ENCODE results near the gene COL2A1.
"Not testable (repeated sequence)": the region's sequence is repeated elsewhere in the genome, so short reads cannot be mapped to it uniquely, and the experiment has no call there.

Gene COL2A1

DNA sequence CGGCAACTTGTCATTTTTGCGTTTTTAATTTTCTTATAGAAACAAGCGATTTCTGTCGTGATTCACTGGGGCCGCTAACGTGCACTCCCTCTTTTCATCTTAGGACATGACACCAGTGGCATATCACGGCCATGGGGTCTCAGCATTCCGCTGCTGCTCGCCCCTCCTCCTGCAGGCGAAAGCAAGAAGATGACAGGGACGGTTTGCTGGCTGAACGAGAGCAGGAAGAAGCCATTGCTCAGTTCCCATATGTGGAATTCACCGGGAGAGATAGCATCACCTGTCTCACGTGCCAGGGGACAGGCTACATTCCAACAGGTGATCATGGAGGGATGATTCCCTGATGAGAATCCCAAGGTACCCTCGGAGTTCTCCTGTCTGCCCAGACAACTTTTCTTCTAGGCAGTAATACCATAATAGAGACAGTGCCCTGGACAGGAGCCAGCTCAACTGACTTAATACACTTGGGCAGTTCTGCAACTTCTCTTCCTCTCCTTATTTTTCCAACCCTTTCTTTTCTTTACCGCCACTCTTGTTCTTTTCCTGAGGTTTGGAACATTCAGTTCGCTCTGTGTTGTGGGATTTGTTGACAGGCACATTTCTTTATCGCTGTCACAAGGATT is 40.1 kb downstream of the COL2A1 start:
- Histone ChIP-seq H3K36me3 (ENCODE audit: insufficient read depth, low read length) (peaks cover 31% of the 10 kb centered on the region), H3K4me3 (ENCODE audit: low read length) (peak overlapping the region; percentile 86), H2AFZ (ENCODE audit: low read depth, low read length) (peak overlapping the region; percentile 95)

DNA sequence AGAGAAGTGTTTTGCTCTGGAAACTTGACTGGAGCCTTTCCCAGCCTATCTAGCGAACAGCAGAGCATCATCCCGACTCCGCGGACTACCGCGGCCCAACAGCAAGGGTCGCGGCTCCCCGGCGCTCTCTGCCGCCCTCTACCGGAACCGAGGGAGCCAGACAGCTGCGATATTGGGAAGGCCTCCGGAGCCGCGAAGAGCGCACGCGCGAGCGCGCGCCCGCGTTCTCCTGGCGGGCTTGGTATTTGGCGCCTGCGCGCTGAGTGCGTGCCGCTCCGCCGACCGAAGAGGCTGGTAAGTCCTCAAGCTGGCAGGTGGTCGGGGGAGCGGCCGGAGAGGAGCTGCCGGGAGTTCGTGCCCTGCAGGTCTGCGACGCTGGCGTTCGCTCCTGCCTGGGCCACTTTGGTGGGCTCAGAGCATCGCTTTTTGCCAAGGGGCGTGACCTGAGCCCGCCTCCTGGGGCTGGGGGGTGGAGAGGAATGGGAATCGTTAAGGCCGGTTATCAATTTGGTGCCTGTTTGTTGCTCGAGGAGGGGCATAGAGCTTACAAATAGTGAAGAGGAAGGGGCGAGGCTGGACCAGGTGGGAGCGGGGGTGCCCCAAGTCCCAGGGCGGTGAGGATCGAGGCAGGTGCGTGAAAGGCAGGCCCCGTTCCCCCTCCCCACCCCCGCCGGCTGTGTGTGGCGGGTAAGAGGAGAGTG is 40.8 kb downstream of the COL2A1 start, which contains the start of gene TMEM106C:
TMEM106C (plus strand) TSS at position 257 of the 701 bp plus-strand sequence. CDS start 641 bp downstream, outside the sequence.
- Histone ChIP-seq H3K9me3 (ENCODE audit: low read length) (no peaks in the 10 kb centered on the region), H2AFZ (ENCODE audit: low read depth, low read length) (peak within 1 kb of the TSS; percentile 95), H3K4me3 (ENCODE audit: low read length) (peak within 1 kb of the TSS; percentile 86), H3K27me3 (ENCODE audit: insufficient read depth, low read length) (no peaks in the 10 kb centered on the region), H3K4me1 (ENCODE audit: insufficient read depth, low read length) (peaks cover 14% of the 10 kb centered on the region), H3K36me3 (ENCODE audit: insufficient read depth, low read length) (peaks cover 24% of the 10 kb centered on the region)

More for the DNA sequence above, 40.1 kb downstream of the COL2A1 start:
- Histone ChIP-seq H3K4me1 (ENCODE audit: insufficient read depth, low read length) (peaks cover 14% of the 10 kb centered on the region), H3K27me3 (ENCODE audit: insufficient read depth, low read length) (no peaks in the 10 kb centered on the region), H3K9me3 (ENCODE audit: low read length) (no peaks in the 10 kb centered on the region)

DNA sequence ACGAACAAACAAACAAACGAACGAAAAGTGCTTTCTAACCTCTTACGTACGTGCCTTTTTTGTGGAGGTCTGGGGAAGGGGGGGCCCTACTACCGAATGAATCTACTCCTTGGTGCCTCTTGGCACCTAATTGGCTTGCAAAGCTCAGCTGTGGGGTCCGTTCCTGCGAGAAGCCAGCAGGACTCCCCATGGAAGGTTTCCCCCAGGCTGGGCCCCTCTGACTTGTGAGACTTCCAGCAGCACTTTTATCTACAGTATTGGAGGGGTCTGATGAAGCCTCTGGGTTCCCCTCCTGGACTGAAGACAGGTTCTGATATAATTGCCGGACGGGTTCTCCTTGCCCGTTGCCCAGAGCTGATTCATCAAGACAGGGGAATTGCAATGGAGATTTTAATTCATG is 42.1 kb downstream of the COL2A1 start:
- Histone ChIP-seq H3K4me1 (ENCODE audit: insufficient read depth, low read length) (peaks cover 11% of the 10 kb centered on the region), H2AFZ (ENCODE audit: low read depth, low read length) (no peak overlapping the region), H3K4me3 (ENCODE audit: low read length) (no peak overlapping the region), H3K27me3 (ENCODE audit: insufficient read depth, low read length) (no peaks in the 10 kb centered on the region), H3K9me3 (ENCODE audit: low read length) (peaks cover 2% of the 10 kb centered on the region), H3K36me3 (ENCODE audit: insufficient read depth, low read length) (peaks cover 16% of the 10 kb centered on the region)

DNA sequence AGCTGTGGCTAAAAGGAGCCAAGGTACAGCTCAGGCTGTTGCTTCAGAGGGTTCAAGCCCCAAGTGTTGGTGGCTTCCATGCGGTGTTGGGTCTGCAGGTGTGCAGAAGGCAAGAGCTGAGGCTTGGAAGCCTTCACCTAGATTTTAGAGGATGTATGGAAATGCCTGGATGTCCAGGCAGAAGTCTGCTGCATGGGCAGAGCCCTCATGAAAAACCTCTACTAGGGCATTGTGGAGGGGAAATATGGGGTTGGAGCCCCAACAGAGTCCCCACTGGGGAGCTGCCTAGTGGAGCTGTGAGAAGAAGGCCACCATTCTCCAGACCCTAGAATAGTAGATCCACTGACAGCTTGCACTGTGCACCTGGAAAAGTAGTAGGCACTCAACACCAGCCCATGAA is 46.6 kb downstream of the COL2A1 start:
- not testable (repeated sequence) for H3K4me1 ChIP-seq (ENCODE audit: insufficient read depth, low read length); H2AFZ ChIP-seq (ENCODE audit: low read depth, low read length); H3K9me3 ChIP-seq (ENCODE audit: low read length); H3K4me3 ChIP-seq (ENCODE audit: low read length); H3K36me3 ChIP-seq (ENCODE audit: insufficient read depth, low read length); H3K27me3 ChIP-seq (ENCODE audit: insufficient read depth, low read length)

GRCh38 chr12:47955059-47955458 is 49.2 kb downstream of the COL2A1 start:
- no peak overlapping the region for H3K4me3 ChIP-seq (ENCODE audit: low read length)

GRCh38 chr12:47954467-47955045 is 49.7 kb downstream of the COL2A1 start:
- Histone ChIP-seq H3K4me3 (ENCODE audit: low read length) (no peak overlapping the region), H3K4me1 (ENCODE audit: insufficient read depth, low read length) (no peaks in the 10 kb centered on the region)

More at GRCh38 chr12:47955059-47955458, 49.2 kb downstream of the COL2A1 start:
- H3K36me3 ChIP-seq (ENCODE audit: insufficient read depth, low read length), result no peaks in the 10 kb centered on the region
- H3K27me3 ChIP-seq (ENCODE audit: insufficient read depth, low read length), result peaks cover 13% of the 10 kb centered on the region
- H3K9me3 ChIP-seq (ENCODE audit: low read length), result peaks cover 2% of the 10 kb centered on the region
- no peaks in the 10 kb centered on the region for H3K4me1 ChIP-seq (ENCODE audit: insufficient read depth, low read length)
- H2AFZ ChIP-seq (ENCODE audit: low read depth, low read length), result no peak overlapping the region

DNA sequence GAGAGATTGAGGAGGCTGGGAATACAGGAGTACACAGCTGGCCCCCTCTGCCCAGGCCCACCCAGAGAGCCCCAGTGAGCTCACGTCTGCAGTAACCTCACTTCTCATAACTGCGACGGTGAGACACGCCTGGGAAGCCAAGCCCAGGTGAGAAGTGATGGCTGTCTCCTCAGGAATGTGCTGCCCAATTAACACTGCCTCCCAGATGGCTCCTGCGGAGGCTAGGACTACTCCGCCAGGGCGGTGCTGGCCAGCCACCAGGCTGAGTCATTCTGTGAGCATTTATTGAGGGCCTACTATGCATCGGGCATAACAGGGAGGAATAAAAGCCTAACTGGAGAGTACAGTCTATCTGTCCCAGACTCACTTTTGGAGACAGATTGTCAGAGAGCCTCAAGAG is 50.2 kb downstream of the COL2A1 start:
- H3K27me3 ChIP-seq (ENCODE audit: insufficient read depth, low read length), result peaks cover 13% of the 10 kb centered on the region
- no peaks in the 10 kb centered on the region for H3K36me3 ChIP-seq (ENCODE audit: insufficient read depth, low read length)
- peaks cover 2% of the 10 kb centered on the region for H3K9me3 ChIP-seq (ENCODE audit: low read length)
- no peaks in the 10 kb centered on the region for H3K4me1 ChIP-seq (ENCODE audit: insufficient read depth, low read length)
- no peak overlapping the region for H2AFZ ChIP-seq (ENCODE audit: low read depth, low read length)
- H3K4me3 ChIP-seq (ENCODE audit: low read length), result no peak overlapping the region

More at GRCh38 chr12:47954467-47955045, 49.7 kb downstream of the COL2A1 start:
- H3K9me3 ChIP-seq (ENCODE audit: low read length), result peaks cover 2% of the 10 kb centered on the region
- no peaks in the 10 kb centered on the region for H3K36me3 ChIP-seq (ENCODE audit: insufficient read depth, low read length)
- H2AFZ ChIP-seq (ENCODE audit: low read depth, low read length), result no peak overlapping the region
- H3K27me3 ChIP-seq (ENCODE audit: insufficient read depth, low read length), result peaks cover 13% of the 10 kb centered on the region

DNA sequence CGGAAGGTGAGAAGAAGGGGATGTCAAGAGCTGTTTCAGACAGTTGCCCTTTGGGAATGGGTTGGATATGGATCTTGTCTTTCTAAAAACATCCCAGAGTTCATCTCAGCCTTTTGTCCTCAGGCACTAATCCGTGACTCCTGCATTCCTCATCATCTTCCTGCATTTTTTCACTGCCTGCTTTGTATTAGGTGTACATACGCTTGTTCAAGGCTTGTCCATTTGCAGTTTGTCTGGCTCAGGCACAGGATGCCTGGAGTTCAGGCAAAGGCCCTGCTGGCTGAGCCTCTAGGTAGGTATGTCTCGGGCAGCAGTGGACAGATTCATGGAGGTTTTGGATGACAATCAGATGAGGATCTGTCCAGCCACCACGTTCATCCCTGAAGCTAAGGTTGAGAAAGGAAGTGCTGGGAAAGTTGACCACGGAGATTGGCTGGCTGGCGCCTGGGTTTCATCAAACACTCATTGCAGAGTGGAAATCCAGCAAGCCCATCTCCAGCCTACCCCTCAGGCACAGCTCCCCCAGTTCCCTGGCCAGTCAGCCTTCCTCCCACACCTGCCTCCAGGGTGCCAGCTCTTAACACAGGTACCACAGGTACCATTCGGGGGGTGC is 53.3 kb downstream of the COL2A1 start:
- Histone ChIP-seq H3K4me3 (ENCODE audit: low read length) (no peak overlapping the region), H3K4me1 (ENCODE audit: insufficient read depth, low read length) (no peaks in the 10 kb centered on the region), H3K27me3 (ENCODE audit: insufficient read depth, low read length) (peaks cover 20% of the 10 kb centered on the region), H2AFZ (ENCODE audit: low read depth, low read length) (no peak overlapping the region), H3K9me3 (ENCODE audit: low read length) (no peaks in the 10 kb centered on the region), H3K36me3 (ENCODE audit: insufficient read depth, low read length) (no peaks in the 10 kb centered on the region)

DNA sequence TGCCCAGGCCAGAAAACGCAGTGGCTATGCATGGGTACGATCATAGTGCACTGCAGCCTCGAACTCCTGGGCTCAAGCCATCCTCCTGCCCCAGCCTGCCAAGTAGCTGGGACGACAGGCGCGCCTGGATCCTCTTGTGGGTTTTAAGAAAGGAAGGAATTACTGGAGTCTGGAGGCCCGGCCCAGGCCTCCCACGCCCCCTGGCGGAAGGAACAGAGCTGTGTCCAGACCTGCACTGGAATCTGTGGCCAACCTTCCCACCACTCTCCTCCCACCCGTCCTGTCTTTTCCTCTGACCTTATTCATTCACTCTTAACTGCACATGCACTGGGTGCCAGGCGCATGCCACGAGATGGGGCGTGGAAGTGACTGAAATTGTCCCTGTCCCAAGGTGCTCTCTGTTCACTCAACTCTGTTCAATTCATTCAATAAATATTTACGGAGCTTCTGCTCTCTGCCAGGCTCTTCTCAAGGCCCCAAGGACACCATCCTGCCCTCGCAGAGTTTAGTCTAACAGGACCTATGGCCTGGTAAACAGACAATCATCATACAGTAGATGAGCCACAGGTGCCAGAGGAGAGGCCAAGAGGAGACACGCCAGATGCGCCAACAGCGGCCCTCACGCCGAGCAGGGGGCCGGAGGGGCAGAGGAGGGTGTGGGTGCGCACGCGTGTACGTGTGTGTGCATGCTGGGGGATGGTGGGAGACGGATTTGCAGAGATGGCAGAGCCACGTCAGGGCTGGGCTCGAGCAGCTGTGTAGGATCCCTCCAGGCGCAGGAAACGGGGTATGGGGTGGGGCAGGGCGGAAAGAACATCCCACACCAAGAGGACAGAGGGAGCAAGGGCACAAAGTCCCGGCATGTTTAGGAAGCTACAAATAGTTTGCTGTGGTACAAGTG is 54.6 kb downstream of the COL2A1 start:
- Histone ChIP-seq H3K4me3 (ENCODE audit: low read length) (no peak overlapping the region), H3K27me3 (ENCODE audit: insufficient read depth, low read length) (peaks cover 22% of the 10 kb centered on the region), H3K9me3 (ENCODE audit: low read length) (no peaks in the 10 kb centered on the region), H3K36me3 (ENCODE audit: insufficient read depth, low read length) (no peaks in the 10 kb centered on the region), H3K4me1 (ENCODE audit: insufficient read depth, low read length) (no peaks in the 10 kb centered on the region), H2AFZ (ENCODE audit: low read depth, low read length) (no peak overlapping the region)

GRCh38 chr12:47947341-47947740 is 56.9 kb downstream of the COL2A1 start:
- Histone ChIP-seq H3K4me3 (ENCODE audit: low read length) (no peak overlapping the region), H3K36me3 (ENCODE audit: insufficient read depth, low read length) (no peaks in the 10 kb centered on the region), H2AFZ (ENCODE audit: low read depth, low read length) (no peak overlapping the region), H3K9me3 (ENCODE audit: low read length) (no peaks in the 10 kb centered on the region), H3K4me1 (ENCODE audit: insufficient read depth, low read length) (no peaks in the 10 kb centered on the region), H3K27me3 (ENCODE audit: insufficient read depth, low read length) (peaks cover 26% of the 10 kb centered on the region)

DNA sequence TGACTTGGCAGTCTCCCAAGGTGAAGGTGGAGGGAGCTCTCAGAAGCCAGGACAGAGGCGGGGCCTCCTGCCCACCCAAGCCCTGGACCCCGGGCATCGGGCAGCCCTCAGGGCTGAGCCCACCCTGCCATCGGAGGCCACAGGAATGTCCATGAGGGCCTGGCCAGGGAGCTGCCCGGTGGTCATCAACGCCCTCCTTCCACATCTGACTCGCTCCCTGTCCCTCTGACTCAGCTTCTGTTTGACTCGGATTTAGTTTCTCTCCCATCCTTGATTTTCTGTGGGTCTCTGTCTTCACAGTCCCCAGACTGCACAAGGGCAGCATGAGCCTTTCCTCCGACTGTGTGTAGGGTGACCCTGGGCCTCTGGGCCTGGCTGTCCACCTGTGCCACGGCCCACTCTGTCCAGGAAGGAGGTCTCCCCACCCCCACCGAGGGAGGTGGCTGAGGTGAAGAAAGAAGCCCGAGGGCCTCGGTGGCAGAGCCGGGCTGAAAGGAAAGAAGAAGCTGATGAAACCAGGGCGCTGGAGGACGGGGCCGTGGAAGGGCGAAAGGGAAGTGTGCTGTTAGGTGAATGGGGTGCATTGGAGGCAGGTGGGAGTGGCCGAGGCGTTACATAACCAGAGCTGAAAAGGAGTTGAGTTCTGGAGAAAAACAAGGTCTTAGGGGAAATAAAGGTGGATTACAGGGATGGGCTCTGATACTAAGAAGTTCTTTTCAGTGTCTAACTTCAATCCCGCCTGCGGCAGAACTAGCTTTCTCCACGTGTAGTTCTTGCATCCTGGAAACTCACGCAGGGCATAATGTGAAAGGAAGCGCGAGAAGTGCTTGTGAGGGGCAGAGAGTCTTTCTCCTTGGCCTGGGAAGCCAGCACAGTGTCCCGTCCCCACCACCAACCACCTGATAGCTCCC is 57.6 kb downstream of the COL2A1 start:
- H3K4me3 ChIP-seq (ENCODE audit: low read length), result no peak overlapping the region
- H3K27me3 ChIP-seq (ENCODE audit: insufficient read depth, low read length), result peaks cover 23% of the 10 kb centered on the region

GRCh38 chr12:47945341-47945728 is 58.9 kb downstream of the COL2A1 start:
- Histone ChIP-seq H3K4me3 (ENCODE audit: low read length) (no peak overlapping the region), H3K4me1 (ENCODE audit: insufficient read depth, low read length) (no peaks in the 10 kb centered on the region), H3K36me3 (ENCODE audit: insufficient read depth, low read length) (no peaks in the 10 kb centered on the region), H2AFZ (ENCODE audit: low read depth, low read length) (no peak overlapping the region), H3K27me3 (ENCODE audit: insufficient read depth, low read length) (peaks cover 23% of the 10 kb centered on the region), H3K9me3 (ENCODE audit: low read length) (no peaks in the 10 kb centered on the region)

More for the DNA sequence above, 57.6 kb downstream of the COL2A1 start:
- H3K36me3 ChIP-seq (ENCODE audit: insufficient read depth, low read length), result no peaks in the 10 kb centered on the region
- H2AFZ ChIP-seq (ENCODE audit: low read depth, low read length), result no peak overlapping the region
- no peaks in the 10 kb centered on the region for H3K9me3 ChIP-seq (ENCODE audit: low read length)
- no peaks in the 10 kb centered on the region for H3K4me1 ChIP-seq (ENCODE audit: insufficient read depth, low read length)
